Kidney epithelial cell (primary cell): ENCODE data around the gene TMEM18. TPM values are rescaled to one million over a fixed set of nuclear protein-coding genes. Genes with fewer than 3 reads are reported as not detected.
A peak's percentile ranks its signal among the peaks of the same experiment; 100 is the strongest.

Source experiments
- DNase-seq: peaks from one replicate; pipeline ENCODE4 v3.0.0-alpha.2; 2010; ENCODE audit warnings: low read depth
- H3K27me3 ChIP-seq: 2 replicates; pipeline ENCODE4 v1.6.0; 2011; ENCODE audit warnings: low read length; ENCODE audit not compliant: control insufficient read depth, insufficient read depth
- H3K36me3 ChIP-seq: 2 replicates; pipeline ENCODE4 v1.5.1; 2011; ENCODE audit warnings: low read length; ENCODE audit not compliant: control insufficient read depth, insufficient read depth
- H3K4me3 ChIP-seq: 2 replicates; pipeline ENCODE4 v1.5.1; 2011; ENCODE audit warnings: low read depth, mild to moderate bottlenecking, control low read depth, low read length
- CTCF ChIP-seq: IDR thresholded peaks from 2 replicates; pipeline ENCODE4 v1.5.1; 2011; ENCODE audit warnings: mild to moderate bottlenecking, moderate library complexity, low read length, control low read depth, inconsistent platforms; ENCODE audit not compliant: insufficient read depth, poor library complexity, severe bottlenecking
- total RNA-seq: library from RNA; depleted of rRNA; stranded (reverse); fragments of >200 nt; gene quantifications from 2 replicates; pipeline ENCODE4 v1.2.3, GENCODE V29; 2015

The TMEM18 gene
- total RNA-seq, 1 donor from 2014 or later, result 37.1 TPM

GRCh38 chr2:696999-697627 is 19.9 kb upstream of the TMEM18 start:
- Histone ChIP-seq H3K4me3 (no peak overlapping the region), H3K36me3 (no peaks in the 10 kb centered on the region), H3K27me3 (no peaks in the 10 kb centered on the region)
- no peak for DNase-seq
- TF ChIP-seq CTCF, result no peak

GRCh38 chr2:696463-696862 is 19.3 kb upstream of the TMEM18 start:
- Histone ChIP-seq H3K4me3 (no peak overlapping the region), H3K27me3 (no peaks in the 10 kb centered on the region), H3K36me3 (no peaks in the 10 kb centered on the region)
- TF ChIP-seq CTCF, result no peak
- DNase-seq, result no peak

- no peak for DNase-seq
- TF ChIP-seq CTCF, result no peak
- Histone ChIP-seq H3K4me3 (peak overlapping the region; percentile 3), H3K36me3 (no peaks in the 10 kb centered on the region), H3K27me3 (no peaks in the 10 kb centered on the region)
Measured at GRCh38 chr2:694906-695510, 17.8 kb upstream of the TMEM18 start.

- peak overlapping the region; percentile 19 for H3K4me3 ChIP-seq
- no peak for DNase-seq
- no peak for TF ChIP-seq CTCF
- no peaks in the 10 kb centered on the region for H3K27me3 ChIP-seq
- H3K36me3 ChIP-seq, result no peaks in the 10 kb centered on the region
Measured at GRCh38 chr2:694174-694573, 17.0 kb upstream of the TMEM18 start.

GRCh38 chr2:693606-694005 is 16.4 kb upstream of the TMEM18 start:
- Histone ChIP-seq H3K4me3 (peak overlapping the region; percentile 19), H3K27me3 (no peaks in the 10 kb centered on the region), H3K36me3 (no peaks in the 10 kb centered on the region)
- no peak for DNase-seq
- no peak for TF ChIP-seq CTCF

- H3K4me3 ChIP-seq, result no peak overlapping the region
- TF ChIP-seq CTCF, result no peak
- H3K36me3 ChIP-seq, result no peaks in the 10 kb centered on the region
- DNase-seq, result no peak
- no peaks in the 10 kb centered on the region for H3K27me3 ChIP-seq
Measured at GRCh38 chr2:692767-693166, 15.6 kb upstream of the TMEM18 start.
